ENCODE data around the gene NSFL1C.

Gene NSFL1C

GRCh38 chr20:1396264-1396663 is 70.4 kb downstream of the NSFL1C start:
- Histone ChIP-seq H3K27me3 (ENCODE audit: control insufficient read depth, insufficient read depth, low read length, poor library complexity, severe bottlenecking) (peaks cover 38% of the 10 kb centered on the region), H3K36me3 (ENCODE audit: control insufficient read depth, insufficient read depth, low read length) (no peaks in the 10 kb centered on the region)
- 78 to 85% methylated on average over 1 of the region's 1 CpG for WGBS, 2 experiments

GRCh38 chr20:1394686-1395085 is 72.0 kb downstream of the NSFL1C start:
- Histone ChIP-seq H3K27ac (ENCODE audit: insufficient read depth, low read depth, low read length, poor library complexity, severe bottlenecking) (no peak overlapping the region), H3K27me3 (ENCODE audit: control insufficient read depth, insufficient read depth, low read length, poor library complexity, severe bottlenecking) (peaks cover 38% of the 10 kb centered on the region), H3K4me1 (ENCODE audit: control insufficient read depth, insufficient read depth, low read length) (peaks cover 17% of the 10 kb centered on the region), H3K9me3 (ENCODE audit: control insufficient read depth, low read length) (no peaks in the 10 kb centered on the region), H3K36me3 (ENCODE audit: control insufficient read depth, insufficient read depth, low read length) (no peaks in the 10 kb centered on the region), H3K4me3 (ENCODE audit: insufficient read depth, low read depth, low read length) (no peak overlapping the region)
- WGBS, 2 experiments, result 72 to 100% methylated on average over 1 to 2 of the region's 2 CpGs

More at GRCh38 chr20:1396264-1396663, 70.4 kb downstream of the NSFL1C start:
- Histone ChIP-seq H3K9me3 (ENCODE audit: control insufficient read depth, low read length) (no peaks in the 10 kb centered on the region), H3K4me3 (ENCODE audit: insufficient read depth, low read depth, low read length) (no peak overlapping the region), H3K27ac (ENCODE audit: insufficient read depth, low read depth, low read length, poor library complexity, severe bottlenecking) (no peak overlapping the region), H3K4me1 (ENCODE audit: control insufficient read depth, insufficient read depth, low read length) (peaks cover 3% of the 10 kb centered on the region)

GRCh38 chr20:1393507-1393882 is 73.2 kb downstream of the NSFL1C start:
- H3K27ac ChIP-seq (ENCODE audit: insufficient read depth, low read depth, low read length, poor library complexity, severe bottlenecking), result no peak overlapping the region
- peaks cover 33% of the 10 kb centered on the region for H3K27me3 ChIP-seq (ENCODE audit: control insufficient read depth, insufficient read depth, low read length, poor library complexity, severe bottlenecking)
- peaks cover 18% of the 10 kb centered on the region for H3K4me1 ChIP-seq (ENCODE audit: control insufficient read depth, insufficient read depth, low read length)
- WGBS, 2 experiments, result 87 to 88% methylated on average over 7 of the region's 7 CpGs
- H3K9me3 ChIP-seq (ENCODE audit: control insufficient read depth, low read length), result no peaks in the 10 kb centered on the region
- no peaks in the 10 kb centered on the region for H3K36me3 ChIP-seq (ENCODE audit: control insufficient read depth, insufficient read depth, low read length)
- peak overlapping the region; percentile 81 for H3K4me3 ChIP-seq (ENCODE audit: insufficient read depth, low read depth, low read length)

GRCh38 chr20:1392693-1393506 is 73.7 kb downstream of the NSFL1C start, which contains the start of gene FKBP1A:
Gene FKBP1A, minus strand, starts transcription at chr20:1393054. Its CDS starts 56 bp downstream, at chr20:1392998.
- H3K4me3 ChIP-seq (ENCODE audit: insufficient read depth, low read depth, low read length), result peak within 1 kb of the TSS; percentile 81
- no peaks in the 10 kb centered on the region for H3K9me3 ChIP-seq (ENCODE audit: control insufficient read depth, low read length)
- 0 to 2% methylated on average over 78 to 79 of the region's 79 CpGs for WGBS, 2 experiments
- peaks cover 33% of the 10 kb centered on the region for H3K27me3 ChIP-seq (ENCODE audit: control insufficient read depth, insufficient read depth, low read length, poor library complexity, severe bottlenecking)
- peaks cover 18% of the 10 kb centered on the region for H3K4me1 ChIP-seq (ENCODE audit: control insufficient read depth, insufficient read depth, low read length)
- H3K36me3 ChIP-seq (ENCODE audit: control insufficient read depth, insufficient read depth, low read length), result no peaks in the 10 kb centered on the region
- no peak within 1 kb of the TSS for H3K27ac ChIP-seq (ENCODE audit: insufficient read depth, low read depth, low read length, poor library complexity, severe bottlenecking)

- Histone ChIP-seq H3K4me3 (ENCODE audit: insufficient read depth, low read depth, low read length) (peak overlapping the region; percentile 81), H3K27me3 (ENCODE audit: control insufficient read depth, insufficient read depth, low read length, poor library complexity, severe bottlenecking) (peaks cover 33% of the 10 kb centered on the region), H3K27ac (ENCODE audit: insufficient read depth, low read depth, low read length, poor library complexity, severe bottlenecking) (no peak overlapping the region), H3K36me3 (ENCODE audit: control insufficient read depth, insufficient read depth, low read length) (no peaks in the 10 kb centered on the region), H3K4me1 (ENCODE audit: control insufficient read depth, insufficient read depth, low read length) (peaks cover 18% of the 10 kb centered on the region), H3K9me3 (ENCODE audit: control insufficient read depth, low read length) (no peaks in the 10 kb centered on the region)
- WGBS, 2 experiments, result 0% methylated on average over 13 of the region's 13 CpGs
These were observed 74.3 kb downstream of the NSFL1C start for GRCh38 chr20:1392443-1392692.
